ENCODE measurements around the gene FARP2.

GRCh38 chr2:241473399-241473798 lies 117.3 kb downstream of the FARP2 start:
- TF ChIP-seq KLF9 (tag by site-specific recombination; IDR thresholded peaks at IDR 0.05; ENCODE audit: low read depth): no peak
- TF ChIP-seq ZBTB20 (tag by site-specific recombination; IDR thresholded peaks at IDR 0.05): no peak
- no peak for TF ChIP-seq CTCF (tag by site-specific recombination; IDR thresholded peaks at IDR 0.05)
- TF ChIP-seq ZNF23 (tag by site-specific recombination; IDR thresholded peaks at IDR 0.05; ENCODE audit: borderline replicate concordance): no peak
- no peak for TF ChIP-seq ZSCAN18 (tag by site-specific recombination; IDR thresholded peaks at IDR 0.05)
- no peak for TF ChIP-seq ZNF266 (tag by site-specific recombination; IDR thresholded peaks at IDR 0.05; ENCODE audit: low read depth)
- no peak for TF ChIP-seq ZNF416 (tag by site-specific recombination; IDR thresholded peaks at IDR 0.05)
- TF ChIP-seq ZBTB21 (tag by site-specific recombination; IDR thresholded peaks at IDR 0.05): no peak

All from HEK293 (cell line).